ENCODE data around the gene ZNF248.
"Not testable (repeated sequence)": the region's sequence is repeated elsewhere in the genome, so short reads cannot be mapped to it uniquely, and the experiment has no call there.

ZNF248 gene

DNA sequence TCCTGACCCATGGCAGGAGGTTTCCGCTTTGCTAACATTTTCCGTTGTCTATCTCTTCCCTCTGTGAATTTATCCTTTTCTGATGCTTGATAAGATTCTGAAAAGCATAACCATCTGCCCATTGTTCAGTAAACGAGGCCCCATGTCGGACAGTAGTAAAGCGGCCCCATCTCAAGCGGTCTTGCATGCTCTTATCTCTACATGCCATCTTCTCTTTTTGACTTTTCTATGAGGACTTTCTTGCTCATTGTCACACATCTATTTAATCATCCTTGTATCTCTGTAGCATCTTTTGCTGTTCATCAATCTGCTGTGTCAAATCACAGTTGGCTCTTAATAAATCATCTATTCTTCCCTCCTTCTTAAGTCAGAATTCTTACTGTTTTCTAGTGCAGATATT, 37.6 kb downstream of the ZNF248 start:
- no peak for DNase-seq

DNA sequence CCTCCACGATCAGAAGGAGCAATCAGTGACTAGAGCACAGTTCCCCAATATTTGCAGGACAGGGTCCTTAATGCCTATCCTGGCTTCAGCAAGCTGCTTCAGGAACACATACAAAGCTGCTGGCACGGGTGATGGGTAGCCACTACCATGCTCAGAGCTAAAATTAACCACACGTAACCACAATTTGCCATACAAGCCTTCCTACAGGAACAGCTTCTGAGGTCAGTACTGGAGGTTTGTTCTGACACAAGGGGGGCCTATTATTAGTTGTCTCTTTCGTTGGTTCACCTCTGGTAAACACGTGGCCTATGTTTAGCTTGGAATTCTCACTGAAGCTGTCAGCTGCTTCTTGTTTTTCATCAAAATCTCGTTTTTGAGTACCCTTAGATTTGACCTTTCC, 41.1 kb downstream of the ZNF248 start:
- no peak for DNase-seq

DNA sequence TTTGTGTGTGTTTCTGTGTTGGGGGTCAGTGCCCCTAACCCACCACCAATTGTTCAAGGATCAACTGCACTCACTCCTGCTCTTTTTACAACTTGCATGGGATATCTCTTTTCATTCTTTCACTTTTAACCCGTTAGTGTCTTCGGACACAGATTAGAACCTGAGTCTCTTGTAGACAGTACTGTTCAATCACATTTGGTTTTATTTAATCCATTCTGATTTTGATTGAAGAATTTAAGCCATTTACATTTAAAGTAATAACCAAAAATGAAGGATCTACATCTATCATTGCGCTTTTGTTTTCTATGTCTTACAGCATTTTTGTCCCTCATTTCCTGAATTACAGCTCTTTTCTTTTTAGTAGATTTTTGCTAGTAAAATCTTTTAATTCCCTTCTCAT, 43.6 kb downstream of the ZNF248 start:
- no peak for DNase-seq

DNA sequence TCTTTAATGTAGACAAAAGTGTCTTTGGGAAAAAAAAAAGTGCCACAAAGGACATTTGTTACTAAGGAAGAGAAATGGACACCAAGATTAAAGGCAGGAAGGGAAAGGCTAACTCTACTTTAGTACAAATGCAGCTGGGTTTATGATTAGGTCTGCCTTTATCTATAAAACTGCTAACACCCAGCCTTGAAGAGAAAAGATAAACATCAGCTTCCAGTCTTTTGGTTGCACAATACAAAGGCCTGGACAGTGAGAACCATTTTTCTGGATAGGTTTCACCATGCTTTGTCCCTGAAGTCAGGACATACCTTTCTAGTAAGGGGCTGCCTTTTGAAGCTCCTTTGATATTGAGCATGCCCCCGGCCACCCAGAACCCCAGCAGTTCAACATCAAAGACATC, 45.1 kb downstream of the ZNF248 start:
- no peak for DNase-seq

DNA sequence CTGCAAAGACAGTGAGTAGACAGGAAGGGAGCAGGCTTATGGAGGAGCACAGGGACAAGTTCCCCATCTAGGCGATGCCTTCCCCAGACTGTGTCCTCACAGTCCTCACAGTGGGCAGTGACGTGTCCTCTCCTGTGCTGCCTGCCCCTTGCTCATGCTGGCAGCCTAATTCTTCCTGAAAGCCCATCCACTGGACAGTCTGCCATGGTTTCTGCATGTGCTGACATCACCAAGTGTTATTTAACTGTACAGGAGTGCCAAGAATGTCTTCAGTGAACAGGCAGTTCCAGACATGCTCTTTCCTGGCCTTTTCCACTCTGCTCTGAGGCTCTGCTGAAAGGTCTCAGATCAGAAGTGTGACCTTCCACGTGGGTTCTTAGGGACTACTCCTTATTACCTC, 54.1 kb downstream of the ZNF248 start:
- no peak for DNase-seq

DNA sequence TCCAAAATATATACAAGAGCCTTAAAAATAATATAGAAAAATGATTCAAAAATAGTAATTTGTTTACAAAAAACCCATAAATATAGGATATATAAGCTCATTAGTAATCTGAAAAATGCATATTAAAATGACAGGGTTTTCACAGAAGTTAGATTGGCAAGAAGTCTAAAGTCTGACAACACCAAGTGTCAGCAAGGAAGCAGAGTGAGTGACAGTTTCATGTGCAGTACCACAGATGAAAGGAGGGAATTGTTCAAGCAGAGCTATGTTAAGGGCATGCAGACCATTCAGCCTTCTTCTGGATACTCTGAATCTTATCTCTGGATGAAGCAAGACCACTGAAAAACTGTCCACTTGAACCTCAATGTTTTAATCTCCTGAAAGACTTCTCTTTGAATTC, 55.9 kb downstream of the ZNF248 start:
- DNase-seq = no peak

DNA sequence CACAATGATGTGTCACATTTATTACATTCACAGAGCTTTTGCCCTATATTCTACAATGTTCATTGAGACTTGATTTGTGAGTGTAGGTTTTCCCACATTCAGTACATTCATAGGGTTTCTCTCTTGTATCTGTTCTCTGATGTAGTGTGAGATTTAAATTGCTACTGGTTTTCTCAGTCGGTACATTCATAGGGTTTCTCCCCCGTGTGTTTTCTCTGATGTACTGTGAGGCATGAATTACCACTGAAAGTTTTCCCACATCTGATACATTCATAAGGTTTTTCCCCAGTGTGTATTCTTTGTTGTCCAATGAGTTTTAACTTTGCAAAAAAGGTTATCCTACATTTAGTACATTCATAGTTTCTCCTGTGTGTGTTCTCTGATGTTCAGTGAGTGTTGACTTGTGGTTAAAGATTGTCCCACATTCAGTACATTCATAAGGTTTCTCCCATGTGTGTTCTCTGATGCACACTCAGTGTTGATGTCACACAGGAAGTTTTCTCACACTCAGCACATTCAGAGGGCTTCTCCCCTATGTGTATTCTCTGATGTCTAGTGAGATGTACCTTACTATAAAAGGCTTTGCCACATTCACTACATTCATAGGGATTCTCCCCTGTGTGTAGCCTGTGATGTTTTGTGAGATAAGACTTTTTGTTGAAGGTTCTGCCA, 63.0 kb downstream of the ZNF248 start:
- DNase-seq = no peak

DNA sequence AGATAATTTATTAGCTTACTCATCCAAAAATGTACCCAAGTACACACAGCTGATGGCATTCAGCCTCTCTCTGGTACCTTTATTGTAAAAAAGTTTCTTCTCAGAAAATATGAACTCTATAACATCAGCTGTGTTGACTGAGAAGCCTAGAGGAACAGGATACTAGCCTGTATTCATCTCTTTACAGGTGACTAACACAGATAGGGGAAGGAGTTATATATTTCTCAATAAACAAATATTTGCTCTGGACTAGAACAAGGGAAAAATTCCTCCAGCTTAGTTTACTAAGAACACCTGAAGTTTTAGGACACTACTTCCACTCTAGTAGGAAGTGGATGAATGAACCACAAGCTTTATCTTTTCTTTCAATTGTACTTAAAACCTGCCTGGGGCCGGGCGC, 67.8 kb downstream of the ZNF248 start:
- no peak for DNase-seq

DNA sequence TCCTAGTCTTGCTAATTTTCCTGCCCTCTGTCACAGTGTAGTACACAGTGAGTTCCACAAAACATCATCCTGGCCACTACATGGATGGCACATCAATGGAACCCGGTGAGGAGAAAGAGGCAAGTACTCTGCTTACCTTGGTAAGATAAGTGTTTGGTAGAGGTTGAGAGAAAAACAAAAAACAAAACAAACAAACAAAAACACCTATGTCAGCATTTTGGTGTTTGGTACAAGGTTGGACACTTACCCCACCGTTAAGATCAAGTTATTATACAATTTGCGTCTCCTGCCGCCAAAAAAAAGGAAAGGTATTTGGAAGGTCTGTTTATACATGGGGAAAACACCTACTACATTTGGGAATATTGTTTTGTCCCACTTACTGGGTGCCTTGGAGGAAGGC, 72.7 kb downstream of the ZNF248 start:
- DNase-seq = no peak

DNA sequence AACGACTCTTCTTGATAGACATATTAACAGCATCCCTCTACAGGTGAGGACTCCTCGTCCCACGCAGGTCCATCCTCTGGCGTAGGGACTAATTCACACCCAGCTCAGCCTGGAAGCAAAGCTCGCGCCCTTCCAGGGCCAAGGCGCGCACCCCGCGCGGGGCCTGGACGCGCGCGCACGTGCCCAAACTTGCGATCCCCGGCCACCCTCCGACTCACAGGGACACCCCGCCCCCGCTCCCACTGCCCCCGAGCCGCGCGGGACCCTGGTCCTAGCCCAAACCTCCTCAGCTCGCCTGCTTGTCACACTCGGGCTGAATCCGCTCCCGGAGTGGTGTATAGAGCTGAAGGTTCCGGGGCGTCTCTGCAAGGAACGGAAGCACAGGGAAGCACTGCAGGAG, 76.9 kb downstream of the ZNF248 start:
- DNase-seq = no peak

DNA sequence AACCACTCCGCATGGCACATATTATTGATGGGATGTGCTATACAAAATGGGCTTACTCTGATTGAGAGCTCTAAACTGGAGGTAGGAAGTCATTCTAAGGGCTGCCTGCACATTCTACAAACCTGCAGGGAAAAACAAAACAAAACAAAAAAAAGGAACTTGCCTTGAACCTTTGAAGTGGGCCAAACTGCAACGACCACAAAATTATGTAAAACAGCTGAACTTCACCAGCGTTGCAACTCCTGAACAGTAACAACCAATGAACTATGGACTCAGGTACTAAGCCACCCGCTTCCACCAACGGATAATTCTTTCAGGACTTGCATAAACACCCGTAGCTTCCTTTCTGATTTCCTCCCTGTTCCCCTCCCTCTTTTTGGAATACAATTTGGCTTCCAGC, 80.4 kb downstream of the ZNF248 start:
- DNase-seq = no peak

DNA sequence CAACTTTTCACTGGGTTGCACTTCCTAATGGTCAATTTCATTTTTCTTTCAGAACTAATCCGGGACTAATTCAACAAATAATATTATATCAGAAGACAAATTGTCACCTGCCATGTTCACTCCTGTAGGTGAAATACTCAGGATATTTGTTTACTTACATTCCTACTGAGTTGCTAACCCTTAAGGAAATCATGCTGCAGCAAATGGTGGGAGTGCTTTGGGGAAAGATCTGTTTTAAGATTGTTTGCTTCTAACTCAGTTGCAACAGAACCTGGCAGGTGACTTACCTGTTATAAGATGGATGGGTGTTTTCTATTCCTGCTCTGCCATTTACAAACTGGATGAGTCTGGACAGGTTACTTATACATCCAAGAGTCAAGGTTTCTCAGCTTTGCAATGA, 81.8 kb downstream of the ZNF248 start:
- DNase-seq = no peak

DNA sequence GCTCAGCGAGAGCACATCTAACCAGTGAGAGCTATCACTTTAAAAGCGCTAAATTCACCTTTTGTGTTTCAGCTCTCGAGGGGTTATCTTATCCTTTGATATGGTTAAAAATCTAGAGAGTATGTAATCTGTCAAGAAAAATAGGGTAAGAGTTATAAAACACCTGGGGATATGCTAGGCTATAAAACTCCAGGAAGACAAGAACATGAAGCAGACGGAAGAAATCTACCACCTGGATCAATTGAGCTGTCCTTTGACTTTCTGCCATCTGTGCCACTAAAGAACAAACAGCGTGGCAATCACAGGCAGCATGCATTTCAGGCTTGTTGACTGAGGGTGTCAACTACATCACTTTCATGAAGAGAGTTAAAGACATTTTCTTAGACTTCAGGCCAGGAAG, 83.1 kb downstream of the ZNF248 start:
- no peak for DNase-seq

DNA sequence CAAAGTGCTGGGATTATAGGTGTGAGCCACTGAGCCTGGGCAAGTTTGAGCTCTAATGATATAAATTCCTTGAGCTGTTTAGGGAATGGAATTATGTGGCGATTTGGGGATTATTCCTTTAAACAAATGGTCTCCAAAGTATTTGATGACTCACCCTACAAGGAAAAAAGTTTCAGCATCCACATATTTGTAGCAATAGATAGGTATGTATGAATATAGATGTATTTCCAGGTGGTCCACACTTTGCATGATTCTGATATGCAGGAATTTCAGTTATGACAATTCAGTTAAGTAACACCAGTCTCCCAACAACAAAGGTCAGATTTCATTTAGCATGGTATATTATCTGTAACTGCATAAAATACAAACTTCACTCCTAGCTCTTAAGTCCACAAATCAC, 92.2 kb downstream of the ZNF248 start:
- DNase-seq = no peak

DNA sequence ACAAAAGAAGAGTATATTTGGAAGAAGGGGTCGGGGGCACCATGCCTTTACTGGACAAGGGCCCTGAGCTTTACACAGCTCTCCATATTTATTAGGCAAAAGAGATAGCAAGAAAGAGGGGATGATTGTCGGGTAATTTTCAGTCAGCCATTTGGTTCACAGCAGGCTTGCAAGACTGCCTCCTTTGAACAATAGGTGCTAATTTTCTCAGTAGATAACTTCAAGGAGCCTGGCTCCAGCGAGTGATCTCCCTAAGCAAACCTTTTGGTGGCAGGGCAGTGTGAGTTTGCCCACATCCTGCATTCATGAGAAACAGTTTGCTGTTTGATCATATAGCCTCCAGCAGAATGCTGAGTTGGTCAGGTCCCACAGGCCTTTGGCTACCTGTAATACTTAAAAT, 94.3 kb downstream of the ZNF248 start:
- no peak for DNase-seq

DNA sequence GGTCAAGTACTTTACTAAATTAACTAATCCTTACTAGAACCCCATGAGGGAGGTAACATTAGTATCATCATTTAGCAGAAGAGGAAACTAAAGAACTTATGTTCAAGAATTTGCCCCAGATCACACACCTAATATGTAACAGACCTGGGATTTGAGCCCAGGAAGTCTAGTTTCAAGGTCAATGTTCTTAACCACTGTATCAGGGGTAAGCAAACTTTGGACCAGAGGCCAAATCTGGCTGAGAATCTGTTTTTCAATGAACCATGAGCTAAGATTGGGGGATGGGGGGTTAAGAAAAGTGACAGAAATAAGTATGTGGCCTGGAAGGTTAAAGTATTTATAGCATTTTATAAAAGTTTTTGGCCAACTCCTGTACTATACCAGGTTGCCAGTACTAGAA, 95.1 kb downstream of the ZNF248 start:
- DNase-seq = no peak

DNA sequence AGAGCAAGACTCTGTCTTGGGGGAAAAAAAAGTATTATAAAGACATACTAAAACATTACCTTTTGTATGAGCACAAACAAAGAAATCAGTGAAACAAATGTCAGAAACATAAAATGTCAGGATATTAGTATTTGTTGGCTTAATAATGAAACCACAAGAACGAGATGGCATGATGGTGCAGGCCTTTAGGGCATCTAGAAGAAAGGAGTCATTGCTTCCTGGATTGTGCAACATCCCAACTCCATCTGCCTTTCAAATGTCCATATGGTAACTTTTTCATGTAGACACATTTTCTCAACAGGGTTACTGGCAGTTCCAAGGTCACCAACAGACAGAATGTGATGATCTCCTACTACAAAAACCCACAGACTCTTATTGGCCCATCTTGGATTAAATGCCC, 96.6 kb downstream of the ZNF248 start:
- DNase-seq = no peak

DNA sequence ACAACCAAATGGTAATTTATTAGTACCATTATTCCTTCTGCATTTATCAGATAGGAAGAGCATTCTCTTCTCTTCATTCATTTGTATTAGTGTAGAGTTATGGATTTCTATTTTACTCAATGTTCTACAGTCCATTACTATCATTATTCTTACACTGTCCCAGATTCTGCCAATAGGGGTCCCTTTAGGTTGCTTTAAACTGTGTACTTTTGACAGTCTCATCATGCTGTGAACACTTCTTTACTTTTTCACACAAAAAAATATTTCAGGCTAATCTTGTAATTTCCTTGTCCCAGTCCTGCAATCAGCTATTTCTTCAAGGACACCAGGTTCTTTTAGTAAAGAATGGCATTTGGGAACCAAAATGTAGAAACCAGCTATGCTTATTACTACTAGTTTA, 99.3 kb downstream of the ZNF248 start:
- no peak for DNase-seq

DNA sequence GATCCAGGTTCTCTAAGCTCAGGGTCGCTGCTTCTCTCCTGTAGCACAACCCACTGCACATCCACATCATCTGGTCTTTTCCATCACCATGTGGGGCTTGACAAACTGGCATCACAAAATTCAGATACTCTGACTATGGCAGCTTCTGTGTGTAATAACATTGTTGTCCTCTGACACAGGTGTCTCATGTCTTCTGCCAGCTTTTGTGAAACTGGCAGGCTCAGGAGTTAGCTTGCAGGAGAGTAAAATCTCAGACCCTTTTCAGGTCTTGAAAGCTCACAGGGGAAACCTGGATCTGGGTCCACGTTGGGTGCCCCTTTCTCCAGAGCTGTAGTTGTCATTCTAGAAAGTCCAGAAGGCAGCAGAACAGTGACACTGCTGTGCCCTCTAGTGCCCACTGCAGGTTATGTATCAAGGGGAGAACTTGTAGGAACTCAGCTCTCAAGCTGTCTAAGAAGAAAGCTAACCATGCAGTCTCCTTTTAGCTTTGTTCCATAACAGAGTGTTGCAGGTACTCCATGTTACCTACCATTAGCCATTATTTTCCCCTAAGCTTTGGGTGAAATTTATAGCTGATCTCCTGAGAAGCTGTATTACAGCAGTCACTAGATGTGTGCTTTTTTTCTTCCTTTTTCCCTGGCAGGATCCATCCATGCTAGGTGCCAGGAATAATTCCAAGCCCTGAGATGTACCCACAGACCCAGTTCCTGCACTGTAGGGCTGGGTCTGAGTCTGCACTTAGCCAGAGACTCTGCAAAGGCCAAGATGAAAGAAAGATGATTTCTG, 102.7 kb downstream of the ZNF248 start:
- no peak for DNase-seq

DNA sequence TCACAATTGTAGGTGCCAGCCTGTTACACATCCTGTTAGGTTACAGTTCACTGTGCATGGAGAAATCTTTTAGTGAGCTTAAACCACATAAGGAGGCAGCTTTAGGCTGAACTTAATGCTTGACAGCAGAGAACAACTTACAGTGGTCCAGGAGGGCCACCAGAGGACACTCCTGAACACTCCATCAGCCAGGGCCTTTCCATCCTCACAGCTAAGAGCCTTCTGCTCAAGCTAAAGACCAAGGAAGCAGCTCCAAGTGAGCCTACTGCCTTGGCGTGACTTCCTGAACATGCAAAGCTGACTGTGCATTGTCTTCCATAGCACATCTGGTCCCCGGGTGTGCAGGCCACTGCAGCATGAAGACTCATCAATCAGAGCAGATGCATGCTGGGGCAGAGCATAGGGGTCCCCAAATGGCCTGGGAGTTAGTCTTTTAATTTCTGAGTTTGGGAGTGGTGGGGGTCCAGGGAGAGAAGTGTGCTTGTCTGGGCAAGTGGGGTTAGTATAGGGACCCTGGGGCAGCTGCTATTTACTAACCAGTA, 105.0 kb downstream of the ZNF248 start:
- no peak for DNase-seq

DNA sequence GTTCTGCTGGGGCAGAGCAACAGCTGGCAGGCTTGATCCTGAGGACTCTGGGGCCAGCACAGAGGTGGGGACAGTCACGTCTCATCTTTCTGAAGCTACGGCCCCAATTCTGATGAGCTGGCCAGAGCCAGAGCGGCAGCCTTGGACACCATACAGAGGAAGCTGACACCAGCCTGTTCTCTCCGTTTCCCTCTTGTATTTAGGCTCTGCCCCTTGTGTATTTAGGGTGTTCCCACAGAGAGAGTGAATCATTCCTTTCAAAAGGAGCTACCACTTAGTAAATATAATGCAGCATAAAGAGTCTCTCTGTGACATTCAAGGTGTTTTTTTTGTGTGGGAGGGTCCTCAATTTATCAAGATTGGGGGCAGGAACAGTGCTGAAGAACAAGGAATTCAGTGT, 109.2 kb downstream of the ZNF248 start:
- DNase-seq = no peak

DNA sequence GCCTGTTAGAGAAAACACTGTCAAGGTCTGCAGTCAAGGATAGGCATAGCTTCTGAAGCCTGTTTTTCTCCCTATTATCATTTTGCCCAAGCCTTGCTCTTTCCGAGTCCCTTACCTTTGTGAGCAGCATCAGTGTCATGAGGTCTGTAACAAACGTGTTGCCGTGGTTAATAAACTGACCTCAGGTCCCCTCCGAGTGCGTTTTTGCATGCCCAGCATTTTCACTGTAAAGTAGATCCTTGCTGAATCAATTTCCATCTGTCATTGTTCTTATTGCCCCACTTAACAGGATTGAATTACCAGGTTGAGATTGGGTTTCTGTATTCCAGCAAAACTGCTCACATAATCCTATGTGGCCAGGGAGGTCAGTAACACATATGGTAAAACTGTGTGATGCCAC, 110.3 kb downstream of the ZNF248 start:
- DNase-seq = no peak

DNA sequence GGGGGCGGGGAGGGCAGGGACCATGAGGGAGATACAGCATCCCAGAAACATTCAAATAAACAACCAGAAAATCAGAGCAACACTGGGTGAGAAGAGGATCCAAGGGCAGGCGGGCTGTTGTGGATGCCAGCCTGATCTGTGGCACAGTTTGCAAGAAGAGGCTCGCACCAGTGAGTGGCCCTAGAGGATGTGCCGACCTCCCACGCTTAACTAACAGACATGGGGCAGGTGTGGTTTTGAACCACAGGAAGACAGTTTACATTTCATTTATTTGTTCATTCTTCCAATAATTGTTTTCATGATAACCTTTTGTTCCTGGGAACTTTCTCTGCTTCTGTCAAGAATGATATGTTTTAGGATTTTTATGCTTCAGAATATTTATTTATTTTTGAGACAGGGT, 115.6 kb downstream of the ZNF248 start:
- DNase-seq = no peak

DNA sequence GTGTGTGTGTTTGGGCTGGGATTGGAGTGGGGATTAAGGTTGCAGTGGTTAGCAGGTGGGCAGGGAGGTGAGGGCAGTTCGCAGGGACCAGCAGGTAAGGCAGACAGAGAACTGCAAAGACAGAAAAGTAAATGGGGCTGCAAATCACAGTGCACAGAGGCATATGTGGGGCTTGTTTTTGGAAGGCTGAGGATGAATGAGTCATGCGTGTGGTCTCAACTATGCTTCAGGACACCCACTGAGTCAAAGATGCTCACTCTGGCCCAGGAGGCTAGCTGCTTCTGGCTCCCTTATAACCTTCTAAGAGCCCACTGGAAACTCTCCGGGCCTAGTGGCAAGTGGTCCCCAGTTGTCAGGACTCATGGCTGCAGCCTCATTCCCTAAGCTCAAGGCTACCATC, 118.2 kb downstream of the ZNF248 start:
- no peak for DNase-seq

DNA sequence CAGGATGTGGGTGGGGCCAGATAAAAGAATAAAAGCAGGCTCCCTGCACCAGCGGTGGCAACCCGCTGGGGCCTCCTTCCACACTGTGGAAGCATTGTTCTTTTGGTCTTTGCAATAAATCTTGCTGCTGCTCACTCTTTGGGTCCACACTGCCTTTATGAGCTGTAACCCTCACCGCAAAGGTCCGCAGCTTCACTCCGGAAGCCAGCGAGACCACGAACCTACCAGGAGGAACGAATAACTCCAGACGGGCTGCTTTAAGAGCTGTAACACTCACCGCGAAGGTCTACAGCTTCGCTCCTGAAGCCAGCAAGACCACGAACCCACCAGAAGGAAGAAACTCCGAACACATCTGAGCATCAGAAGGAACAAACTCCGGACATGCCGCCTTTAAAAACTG, 119.2 kb downstream of the ZNF248 start:
- not testable (repeated sequence) for DNase-seq
